B cell (primary cell): ENCODE results near the gene VAMP4. TPM values are rescaled to one million over a fixed set of nuclear protein-coding genes. Genes with fewer than 3 reads are reported as not detected.

Source experiments
- ATAC-seq: fragments of 200-7000 bp; cut with Tn5 transposase; one replicate; pipeline ENCODE4 v1.10.0; 2021; ENCODE audit warnings: low read depth, mild to moderate bottlenecking, moderate number of reproducible peaks, moderate library complexity
- CTCF ChIA-PET: fragments of 350-600 bp; sonication (Branson Sonifier 250); formaldehyde crosslinking; loops from one replicate; lab custom pipeline; 2021; ENCODE audit warnings: antibody characterized with exemption, inconsistent platforms; lab: Charles Lee
- POLR2A ChIA-PET: fragments of 350-600 bp; sonication (Branson Sonifier 250); formaldehyde crosslinking; loops from one replicate; lab custom pipeline; 2021; ENCODE audit warnings: antibody characterized with exemption; lab: Charles Lee
- DNase-seq: peaks from one replicate; pipeline ENCODE4 v3.0.0; 2013
- H2AFZ ChIP-seq: 2 replicates; pipeline ENCODE4 v1.6.1; 2012; ENCODE audit warnings: mild to moderate bottlenecking, low read depth, low read length; ENCODE audit not compliant: insufficient read depth, poor library complexity, severe bottlenecking
- H3K27ac ChIP-seq, 2 donors: 1 replicate in 1 of 2; 2 replicates in 1 of 2; pipeline ENCODE4 v1.5.1; 2012 to 2013; ENCODE audit warnings: low read length in 2 of 2, mild to moderate bottlenecking in 2 of 2, moderate library complexity in 1 of 2
- H3K27me3 ChIP-seq, 4 experiments: fragments of 200-600 bp in 1 of 4; sonication (generic) in 1 of 4; replicated peaks in 1 of 4; 1 replicate in 2 of 4; 2 replicates in 2 of 4; pipeline versions ENCODE4 v1.6.1 to v1.7.0; 2013 to 2016; ENCODE audit warnings: low read length in 3 of 4, mild to moderate bottlenecking in 2 of 4, mixed read lengths in 1 of 4, moderate library complexity in 1 of 4; ENCODE audit not compliant: insufficient read depth in 4 of 4, control insufficient read depth in 3 of 4; ENCODE audit errors: control extremely low read depth in 1 of 4
- H3K36me3 ChIP-seq, 2 experiments: replicated peaks in 1 of 2; 1 replicate in 1 of 2; 2 replicates in 1 of 2; pipeline versions ENCODE4 v1.6.1 to v1.7.1; 2013; ENCODE audit warnings: low read length in 1 of 2; ENCODE audit not compliant: insufficient read depth in 2 of 2, control insufficient read depth in 1 of 2; ENCODE audit errors: control extremely low read depth in 1 of 2, extremely low read depth in 1 of 2
- H3K4me1 ChIP-seq, 2 donors: fragments of 200-600 bp in 1 of 2; sonication (generic) in 1 of 2; 1 replicate in 1 of 2; 2 replicates in 1 of 2; pipeline versions ENCODE4 v1.5.1 to v1.6.1; 2013 to 2017; ENCODE audit warnings: low read length in 2 of 2; ENCODE audit not compliant: control insufficient read depth in 2 of 2, insufficient read depth in 2 of 2
- H3K4me2 ChIP-seq: replicated peaks from 2 replicates; pipeline ENCODE3; 2012; ENCODE audit warnings: mild to moderate bottlenecking, low read depth, low read length; ENCODE audit not compliant: poor library complexity, severe bottlenecking
- H3K4me3 ChIP-seq, 5 experiments: fragments of 200-600 bp in 1 of 5; sonication (generic) in 1 of 5; 1 replicate in 3 of 5; 2 replicates in 2 of 5; pipeline versions ENCODE4 v1.5.1 to v1.7.0; 2011 to 2016; ENCODE audit warnings: low read length in 4 of 5, mild to moderate bottlenecking in 4 of 5, low read depth in 2 of 5, control low read depth in 1 of 5, moderate library complexity in 1 of 5; ENCODE audit not compliant: insufficient read depth in 1 of 5; ENCODE audit errors: control extremely low read depth in 1 of 5, extremely low read depth in 1 of 5
- H3K79me2 ChIP-seq: fragments of 200-600 bp; sonication (generic); one replicate; pipeline ENCODE4 v1.6.0; 2016; ENCODE audit warnings: low read length; ENCODE audit not compliant: control insufficient read depth, insufficient read depth
- H3K9ac ChIP-seq: fragments of 200-600 bp; sonication (generic); 2 replicates; pipeline ENCODE4 v1.6.1; 2017; ENCODE audit warnings: mild to moderate bottlenecking, low read length, moderate library complexity
- H3K9me3 ChIP-seq, 3 donors: one replicate each; pipeline versions ENCODE4 v1.6.1 to v1.7.1; 2013; ENCODE audit warnings: low read length in 2 of 3; ENCODE audit not compliant: control insufficient read depth in 2 of 3, insufficient read depth in 1 of 3; ENCODE audit errors: control extremely low read depth in 1 of 3
- H4K20me1 ChIP-seq: 2 replicates; pipeline ENCODE4 v1.6.0; 2012; ENCODE audit warnings: mild to moderate bottlenecking, low read length; ENCODE audit not compliant: insufficient read depth, control insufficient read depth, poor library complexity, severe bottlenecking
- H3K27ac Mint-ChIP-seq: one replicate; pipeline ENCODE4 v1.8.0; 2021; ENCODE audit warnings: mixed read lengths
- H3K27me3 Mint-ChIP-seq: one replicate; pipeline ENCODE4 v1.8.0; 2021; ENCODE audit warnings: mixed read lengths
- H3K4me1 Mint-ChIP-seq: one replicate; pipeline ENCODE4 v1.8.0; 2021; ENCODE audit warnings: mixed read lengths
- H3K4me3 Mint-ChIP-seq: one replicate; pipeline ENCODE4 v1.8.0; 2021; ENCODE audit warnings: mixed read lengths
- H3K9me3 Mint-ChIP-seq: one replicate; pipeline ENCODE4 v1.8.0; 2022; ENCODE audit warnings: mixed read lengths; ENCODE audit not compliant: insufficient read depth
- CTCF ChIP-seq: fragments of 200-600 bp; IDR thresholded peaks from one replicate; pipeline ENCODE4 v1.8.0; 2022; ENCODE audit warnings: antibody characterized with exemption, mild to moderate bottlenecking
- EZH2 ChIP-seq: IDR thresholded peaks from 2 replicates; pipeline ENCODE4 v1.6.1; 2012; ENCODE audit warnings: borderline replicate concordance, low read depth, mild to moderate bottlenecking, moderate library complexity, low read length; ENCODE audit not compliant: insufficient read depth, poor library complexity, severe bottlenecking
- WGBS: methylation state at CpG from one replicate; pipeline ENCODE4 v1.1.5; 2013; ENCODE audit warnings: missing lambda C conversion rate; ENCODE audit not compliant: insufficient coverage; 5-methylcytosine and 5-hydroxymethylcytosine counted together
- intact Hi-C: fragments of 100-400 bp; cut with micrococcal nuclease; formaldehyde crosslinking; loops from one replicate; pipeline ENCODE4 v1.10.0; 2022
- polyA plus RNA-seq: library from polyadenylated mRNA; depleted of rRNA; stranded (reverse); fragments of >200 nt; gene quantifications from 2 replicates; pipeline ENCODE4 v1.2.3, GENCODE V29; 2012
- total RNA-seq, 2 donors: library from RNA; stranded (reverse); fragments of 120-200 nt in 1 of 2; gene quantifications; 1 replicate in 1 of 2; 2 replicates in 1 of 2; pipeline versions ENCODE4 v1.2.3 to v1.2.4, GENCODE V29; 2013 to 2022

Gene VAMP4
- total and polyA plus RNA-seq, 2 donors (not counting 1 experiment from before 2014, with no cell fraction given), result 11.6 to 21.8 TPM

GRCh38 chr1:171654201-171654941, 87.5 kb downstream of the VAMP4 start:
- ChIA-PET POLR2A (no interaction called here), CTCF (interaction anchor here (1.0 kb wide), 1 partner anchor 334 kb away, joined by 3 read pairs; no protein-coding TSS in a partner anchor)
- no peak overlapping the region for H3K4me3 Mint-ChIP-seq
- H3K27me3 Mint-ChIP-seq, result peaks cover 46% of the 10 kb centered on the region
- ATAC-seq (no peak), DNase-seq (no peak)
- no peak overlapping the region for H3K27ac Mint-ChIP-seq
- H3K27ac ChIP-seq, result no peak overlapping the region
- H3K27me3 ChIP-seq, result peaks cover 0 to 20% (median 2%) of the 10 kb centered on the region in 4 experiments
- H3K9me3 Mint-ChIP-seq, result no peaks in the 10 kb centered on the region
- peaks cover 8 to 13% of the 10 kb centered on the region in 2 donors for H3K4me1 ChIP-seq
- H3K4me2 ChIP-seq, result no peak overlapping the region
- peaks cover 10% of the 10 kb centered on the region for H3K4me1 Mint-ChIP-seq
- 83% methylated on average over 4 of the region's 8 CpGs for WGBS
- no peak overlapping the region for H2AFZ ChIP-seq
- no peak overlapping the region for H3K9ac ChIP-seq
- H3K9me3 ChIP-seq, result no peaks in the 10 kb centered on the region
- H4K20me1 ChIP-seq, result no peaks in the 10 kb centered on the region
- intact Hi-C loops, result loop anchor here (2.0 kb wide), 1 partner anchor 330 kb away; no protein-coding TSS in a partner anchor
- TF ChIP-seq CTCF, result no peak
- no peak for TF ChIP-seq EZH2
- H3K36me3 ChIP-seq, result no peaks in the 10 kb centered on the region
- no peak overlapping the region for H3K4me3 ChIP-seq
- H3K79me2 ChIP-seq, result no peaks in the 10 kb centered on the region

- Histone ChIP-seq H3K9ac (no peak overlapping the region), H3K79me2 (no peaks in the 10 kb centered on the region), H3K9me3 (no peaks in the 10 kb centered on the region), H3K27ac (no peak overlapping the region), H4K20me1 (no peaks in the 10 kb centered on the region), H3K4me1 (peaks cover 8 to 13% of the 10 kb centered on the region in 2 donors), H2AFZ (no peak overlapping the region), H3K4me3 (no peak overlapping the region), H3K36me3 (no peaks in the 10 kb centered on the region), H3K4me2 (no peak overlapping the region), H3K27me3 (peaks cover 0 to 20% (median 2%) of the 10 kb centered on the region in 4 experiments)
- Mint-ChIP-seq H3K4me3 (no peak overlapping the region), H3K9me3 (no peaks in the 10 kb centered on the region), H3K27ac (no peak overlapping the region), H3K4me1 (peaks cover 10% of the 10 kb centered on the region), H3K27me3 (peaks cover 46% of the 10 kb centered on the region)
- ATAC-seq, result no peak
- intact Hi-C loops, result loop anchor here (2.0 kb wide), 1 partner anchor 331 kb away; no protein-coding TSS in a partner anchor
- ChIA-PET POLR2A (no interaction called here), CTCF (no interaction called here)
- WGBS, result no CpG with 5 or more reads among the region's 1 CpG
- no peak for DNase-seq
- TF ChIP-seq EZH2 (no peak), CTCF (no peak)
These were observed 88.1 kb downstream of the VAMP4 start for GRCh38 chr1:171653796-171654195.
